Liver (tissue), 3 donors: ENCODE data around the gene COX10.

Experiments used
- EGR1 ChIP-seq, 2 donors: IDR thresholded peaks; 2 replicates each; pipeline ENCODE4 v1.6.1; 2016 to 2018; ENCODE audit warnings: antibody characterized with exemption in 2 of 2, low read depth in 2 of 2
- HNF4A ChIP-seq, 2 donors: conservative IDR thresholded peaks; 2 replicates each; pipeline ENCODE4 v1.6.1; 2016; ENCODE audit warnings: antibody characterized with exemption in 2 of 2, mild to moderate bottlenecking in 2 of 2
- RXRA ChIP-seq, 2 donors: IDR thresholded peaks; 2 replicates each; pipeline ENCODE4 v1.6.1; 2017 to 2018; ENCODE audit warnings: antibody characterized with exemption in 2 of 2, mild to moderate bottlenecking in 1 of 2
- TAF1 ChIP-seq: conservative IDR thresholded peaks from 2 replicates; pipeline ENCODE4 v1.6.1; 2016; ENCODE audit warnings: antibody characterized with exemption, mild to moderate bottlenecking
- YY1 ChIP-seq: IDR thresholded peaks from 2 replicates; pipeline ENCODE4 v1.6.1; 2016; ENCODE audit warnings: antibody characterized with exemption, mild to moderate bottlenecking
- TF ChIP-seq, protein P1 (sequence below): fragments of 150-350 bp; IDR thresholded peaks from 2 replicates; pipeline ENCODE4 v1.5.1; 2017; ENCODE audit warnings: improper control_type of control experiment, low read depth, low read length; ENCODE audit not compliant: missing input control
- TF ChIP-seq, protein P2 (sequence below): IDR thresholded peaks from 2 replicates; pipeline ENCODE4 v1.6.1; 2016; ENCODE audit warnings: antibody characterized with exemption, mild to moderate bottlenecking
- TF ChIP-seq, protein P3 (sequence below): IDR thresholded peaks from 2 replicates; pipeline ENCODE4 v1.6.1; 2016; ENCODE audit warnings: antibody characterized with exemption
- TF ChIP-seq, protein P4 (sequence below): IDR thresholded peaks from 2 replicates; pipeline ENCODE4 v1.6.1; 2016; ENCODE audit warnings: antibody characterized with exemption
- TF ChIP-seq, protein P5 (sequence below): IDR thresholded peaks from 2 replicates; pipeline ENCODE4 v1.6.1; 2016; ENCODE audit warnings: antibody characterized with exemption
- donor health status: healthy.
- donor health status: healthy.

DNA sequence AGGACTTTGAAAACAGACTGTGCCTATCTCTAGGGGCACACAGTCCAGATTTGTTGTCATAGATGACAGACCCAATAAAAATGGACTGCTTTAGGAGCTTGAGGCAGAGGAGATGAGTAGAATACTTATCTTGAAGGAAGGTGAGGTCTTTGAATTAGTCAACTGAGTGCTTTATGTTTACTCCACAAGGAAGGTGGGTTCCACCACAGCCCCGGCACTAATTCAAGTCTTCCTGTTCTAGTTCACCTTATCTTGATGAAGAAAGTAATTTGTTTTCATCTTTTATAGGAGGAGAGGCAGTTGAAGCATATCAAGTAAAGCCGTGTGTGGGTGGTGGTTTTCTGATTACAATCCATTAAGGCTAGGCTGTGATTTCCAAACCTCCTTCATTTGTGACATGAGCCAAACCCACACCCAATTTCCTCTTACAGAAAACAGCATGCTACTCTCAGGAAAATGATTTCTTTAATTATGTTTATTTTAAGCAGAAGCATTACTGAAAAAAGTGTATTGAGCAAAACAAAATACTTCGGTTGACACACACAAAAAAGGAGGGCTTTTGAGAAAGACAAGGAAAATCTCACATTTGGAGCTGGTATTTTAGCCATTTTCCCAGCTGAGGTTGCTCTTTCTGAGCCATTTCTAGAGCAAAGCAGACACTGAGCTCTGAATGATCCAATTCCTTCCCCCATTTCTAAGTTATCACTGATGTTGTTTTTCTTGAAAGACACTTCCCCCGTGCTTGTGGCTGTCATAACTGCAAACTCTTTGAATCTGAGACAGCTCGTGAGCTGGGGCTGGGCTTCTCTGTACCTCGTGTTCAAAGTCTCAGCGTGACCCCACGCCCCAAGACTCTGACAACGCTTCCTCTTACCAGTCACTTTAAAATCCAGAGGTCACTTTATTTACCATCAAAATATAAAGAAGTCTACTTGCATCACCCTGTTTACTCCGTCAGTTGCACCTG, 132.0 kb downstream of the COX10 start:
- TF ChIP-seq, protein P1, sequence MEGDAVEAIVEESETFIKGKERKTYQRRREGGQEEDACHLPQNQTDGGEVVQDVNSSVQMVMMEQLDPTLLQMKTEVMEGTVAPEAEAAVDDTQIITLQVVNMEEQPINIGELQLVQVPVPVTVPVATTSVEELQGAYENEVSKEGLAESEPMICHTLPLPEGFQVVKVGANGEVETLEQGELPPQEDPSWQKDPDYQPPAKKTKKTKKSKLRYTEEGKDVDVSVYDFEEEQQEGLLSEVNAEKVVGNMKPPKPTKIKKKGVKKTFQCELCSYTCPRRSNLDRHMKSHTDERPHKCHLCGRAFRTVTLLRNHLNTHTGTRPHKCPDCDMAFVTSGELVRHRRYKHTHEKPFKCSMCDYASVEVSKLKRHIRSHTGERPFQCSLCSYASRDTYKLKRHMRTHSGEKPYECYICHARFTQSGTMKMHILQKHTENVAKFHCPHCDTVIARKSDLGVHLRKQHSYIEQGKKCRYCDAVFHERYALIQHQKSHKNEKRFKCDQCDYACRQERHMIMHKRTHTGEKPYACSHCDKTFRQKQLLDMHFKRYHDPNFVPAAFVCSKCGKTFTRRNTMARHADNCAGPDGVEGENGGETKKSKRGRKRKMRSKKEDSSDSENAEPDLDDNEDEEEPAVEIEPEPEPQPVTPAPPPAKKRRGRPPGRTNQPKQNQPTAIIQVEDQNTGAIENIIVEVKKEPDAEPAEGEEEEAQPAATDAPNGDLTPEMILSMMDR, result no peak
- TF ChIP-seq, protein P2, sequence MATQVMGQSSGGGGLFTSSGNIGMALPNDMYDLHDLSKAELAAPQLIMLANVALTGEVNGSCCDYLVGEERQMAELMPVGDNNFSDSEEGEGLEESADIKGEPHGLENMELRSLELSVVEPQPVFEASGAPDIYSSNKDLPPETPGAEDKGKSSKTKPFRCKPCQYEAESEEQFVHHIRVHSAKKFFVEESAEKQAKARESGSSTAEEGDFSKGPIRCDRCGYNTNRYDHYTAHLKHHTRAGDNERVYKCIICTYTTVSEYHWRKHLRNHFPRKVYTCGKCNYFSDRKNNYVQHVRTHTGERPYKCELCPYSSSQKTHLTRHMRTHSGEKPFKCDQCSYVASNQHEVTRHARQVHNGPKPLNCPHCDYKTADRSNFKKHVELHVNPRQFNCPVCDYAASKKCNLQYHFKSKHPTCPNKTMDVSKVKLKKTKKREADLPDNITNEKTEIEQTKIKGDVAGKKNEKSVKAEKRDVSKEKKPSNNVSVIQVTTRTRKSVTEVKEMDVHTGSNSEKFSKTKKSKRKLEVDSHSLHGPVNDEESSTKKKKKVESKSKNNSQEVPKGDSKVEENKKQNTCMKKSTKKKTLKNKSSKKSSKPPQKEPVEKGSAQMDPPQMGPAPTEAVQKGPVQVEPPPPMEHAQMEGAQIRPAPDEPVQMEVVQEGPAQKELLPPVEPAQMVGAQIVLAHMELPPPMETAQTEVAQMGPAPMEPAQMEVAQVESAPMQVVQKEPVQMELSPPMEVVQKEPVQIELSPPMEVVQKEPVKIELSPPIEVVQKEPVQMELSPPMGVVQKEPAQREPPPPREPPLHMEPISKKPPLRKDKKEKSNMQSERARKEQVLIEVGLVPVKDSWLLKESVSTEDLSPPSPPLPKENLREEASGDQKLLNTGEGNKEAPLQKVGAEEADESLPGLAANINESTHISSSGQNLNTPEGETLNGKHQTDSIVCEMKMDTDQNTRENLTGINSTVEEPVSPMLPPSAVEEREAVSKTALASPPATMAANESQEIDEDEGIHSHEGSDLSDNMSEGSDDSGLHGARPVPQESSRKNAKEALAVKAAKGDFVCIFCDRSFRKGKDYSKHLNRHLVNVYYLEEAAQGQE, result no peak
- TF ChIP-seq, protein P3, sequence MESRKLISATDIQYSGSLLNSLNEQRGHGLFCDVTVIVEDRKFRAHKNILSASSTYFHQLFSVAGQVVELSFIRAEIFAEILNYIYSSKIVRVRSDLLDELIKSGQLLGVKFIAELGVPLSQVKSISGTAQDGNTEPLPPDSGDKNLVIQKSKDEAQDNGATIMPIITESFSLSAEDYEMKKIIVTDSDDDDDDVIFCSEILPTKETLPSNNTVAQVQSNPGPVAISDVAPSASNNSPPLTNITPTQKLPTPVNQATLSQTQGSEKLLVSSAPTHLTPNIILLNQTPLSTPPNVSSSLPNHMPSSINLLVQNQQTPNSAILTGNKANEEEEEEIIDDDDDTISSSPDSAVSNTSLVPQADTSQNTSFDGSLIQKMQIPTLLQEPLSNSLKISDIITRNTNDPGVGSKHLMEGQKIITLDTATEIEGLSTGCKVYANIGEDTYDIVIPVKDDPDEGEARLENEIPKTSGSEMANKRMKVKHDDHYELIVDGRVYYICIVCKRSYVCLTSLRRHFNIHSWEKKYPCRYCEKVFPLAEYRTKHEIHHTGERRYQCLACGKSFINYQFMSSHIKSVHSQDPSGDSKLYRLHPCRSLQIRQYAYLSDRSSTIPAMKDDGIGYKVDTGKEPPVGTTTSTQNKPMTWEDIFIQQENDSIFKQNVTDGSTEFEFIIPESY, result no peak
- TF ChIP-seq, protein P4, sequence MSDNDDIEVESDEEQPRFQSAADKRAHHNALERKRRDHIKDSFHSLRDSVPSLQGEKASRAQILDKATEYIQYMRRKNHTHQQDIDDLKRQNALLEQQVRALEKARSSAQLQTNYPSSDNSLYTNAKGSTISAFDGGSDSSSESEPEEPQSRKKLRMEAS, result no peak
- TF ChIP-seq, protein P5, sequence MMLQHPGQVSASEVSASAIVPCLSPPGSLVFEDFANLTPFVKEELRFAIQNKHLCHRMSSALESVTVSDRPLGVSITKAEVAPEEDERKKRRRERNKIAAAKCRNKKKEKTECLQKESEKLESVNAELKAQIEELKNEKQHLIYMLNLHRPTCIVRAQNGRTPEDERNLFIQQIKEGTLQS, result no peak
- no peak for TF ChIP-seq TAF1
- no peak for TF ChIP-seq YY1
- no peak for TF ChIP-seq EGR1 (IDR thresholded peaks at IDR 0.05; ENCODE audit: low read depth in 2 of 2)
- TF ChIP-seq RXRA (IDR thresholded peaks at IDR 0.05), result no peak
- TF ChIP-seq HNF4A (conservative IDR thresholded peaks at IDR 0.05), result no peak
